ENCODE data around the gene TSSC4.

TSSC4 gene

GRCh38 chr11:2427721-2428321 is 27.3 kb downstream of the TSSC4 start:
- POLR2A ChIA-PET (ENCODE audit: low non-redundant PET): no interaction called here
- H3K27ac ChIP-seq: no peak overlapping the region
- CTCF ChIA-PET: interaction anchor here (0.7 to 4.0 kb wide), 6 partner anchors 14 to 460 kb away, joined by 3 to 41 read pairs (median 4); no protein-coding TSS in a partner anchor
- TF ChIP-seq, protein P1, sequence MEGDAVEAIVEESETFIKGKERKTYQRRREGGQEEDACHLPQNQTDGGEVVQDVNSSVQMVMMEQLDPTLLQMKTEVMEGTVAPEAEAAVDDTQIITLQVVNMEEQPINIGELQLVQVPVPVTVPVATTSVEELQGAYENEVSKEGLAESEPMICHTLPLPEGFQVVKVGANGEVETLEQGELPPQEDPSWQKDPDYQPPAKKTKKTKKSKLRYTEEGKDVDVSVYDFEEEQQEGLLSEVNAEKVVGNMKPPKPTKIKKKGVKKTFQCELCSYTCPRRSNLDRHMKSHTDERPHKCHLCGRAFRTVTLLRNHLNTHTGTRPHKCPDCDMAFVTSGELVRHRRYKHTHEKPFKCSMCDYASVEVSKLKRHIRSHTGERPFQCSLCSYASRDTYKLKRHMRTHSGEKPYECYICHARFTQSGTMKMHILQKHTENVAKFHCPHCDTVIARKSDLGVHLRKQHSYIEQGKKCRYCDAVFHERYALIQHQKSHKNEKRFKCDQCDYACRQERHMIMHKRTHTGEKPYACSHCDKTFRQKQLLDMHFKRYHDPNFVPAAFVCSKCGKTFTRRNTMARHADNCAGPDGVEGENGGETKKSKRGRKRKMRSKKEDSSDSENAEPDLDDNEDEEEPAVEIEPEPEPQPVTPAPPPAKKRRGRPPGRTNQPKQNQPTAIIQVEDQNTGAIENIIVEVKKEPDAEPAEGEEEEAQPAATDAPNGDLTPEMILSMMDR (conservative IDR thresholded peaks at IDR 0.05; ENCODE audit: low read depth): no peak
- no peak for DNase-seq (ENCODE audit: low spot score)

DNA sequence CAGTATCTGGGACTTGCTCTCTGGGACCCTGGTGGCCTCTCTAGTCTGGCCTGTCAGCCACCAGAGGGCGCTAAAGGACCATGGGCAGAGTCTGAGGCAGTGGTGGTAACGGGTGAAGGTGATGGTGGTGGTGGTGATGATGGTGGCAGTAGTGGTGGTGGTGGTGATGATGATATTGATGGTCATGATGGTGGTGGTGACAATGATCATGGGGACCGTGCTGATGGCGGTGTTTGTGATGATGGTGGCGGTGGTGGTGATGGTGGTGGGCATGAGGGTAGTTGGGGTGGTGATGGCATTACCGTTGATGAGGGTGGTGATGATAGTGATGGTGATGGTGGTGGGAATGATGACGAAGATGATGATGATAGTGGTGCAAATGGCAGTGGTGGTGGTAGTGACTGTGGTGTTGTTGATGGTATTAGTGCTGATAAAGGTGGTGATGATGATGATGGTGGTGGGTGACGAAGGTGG is 27.8 kb downstream of the TSSC4 start:
- POLR2A ChIA-PET (ENCODE audit: low non-redundant PET): no interaction called here
- TF ChIP-seq, protein P1 (conservative IDR thresholded peaks at IDR 0.05; ENCODE audit: low read depth): peak; percentile 54
- CTCF ChIA-PET: interaction anchor here (4.0 kb wide), 1 partner anchor 104 kb away, joined by 41 read pairs; no protein-coding TSS in a partner anchor
- H3K27ac ChIP-seq: no peak overlapping the region
- peak; percentile 30 for DNase-seq (ENCODE audit: low spot score)

- CTCF ChIA-PET: interaction anchor here (0.9 kb wide), 1 partner anchor 102 kb away, joined by 3 read pairs; no protein-coding TSS in a partner anchor
- no peak overlapping the region for H3K27ac ChIP-seq
- TF ChIP-seq, protein P1 (conservative IDR thresholded peaks at IDR 0.05; ENCODE audit: low read depth): no peak
- DNase-seq (ENCODE audit: low spot score): no peak
- POLR2A ChIA-PET (ENCODE audit: low non-redundant PET): no interaction called here
Observed at GRCh38 chr11:2431395-2431794, 30.8 kb downstream of the TSSC4 start.

DNA sequence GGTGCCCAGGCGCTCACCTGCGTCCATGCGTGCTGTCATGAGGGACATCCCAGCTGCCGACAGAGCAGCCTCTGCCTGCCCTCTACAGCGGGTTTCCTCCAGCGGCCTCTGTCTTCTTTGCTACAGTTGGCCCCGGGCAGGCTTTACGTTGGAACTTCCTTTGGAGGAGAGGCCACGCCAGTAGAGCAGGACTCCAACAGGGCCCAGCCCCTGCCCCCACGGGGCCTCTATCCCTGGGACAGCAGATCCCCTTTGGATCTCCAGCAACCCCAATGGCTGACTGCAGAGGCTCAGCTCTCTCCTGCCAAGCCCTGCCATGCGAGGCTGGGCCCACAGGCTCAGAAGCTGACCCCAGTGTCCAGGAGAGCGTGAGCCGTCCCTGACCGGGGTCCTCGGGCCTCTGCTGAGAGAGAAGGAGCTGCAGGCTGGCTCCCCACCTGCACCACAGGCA is 31.6 kb downstream of the TSSC4 start:
- TF ChIP-seq, protein P1 (conservative IDR thresholded peaks at IDR 0.05; ENCODE audit: low read depth): no peak
- DNase-seq (ENCODE audit: low spot score): no peak
- H3K27ac ChIP-seq: no peak overlapping the region
- ChIA-PET POLR2A (ENCODE audit: low non-redundant PET) (no interaction called here), CTCF (no interaction called here)

GRCh38 chr11:2432628-2433071 is 32.1 kb downstream of the TSSC4 start:
- ChIA-PET POLR2A (ENCODE audit: low non-redundant PET) (no interaction called here), CTCF (no interaction called here)
- no peak for DNase-seq (ENCODE audit: low spot score)
- TF ChIP-seq, protein P1 (conservative IDR thresholded peaks at IDR 0.05; ENCODE audit: low read depth): no peak
- H3K27ac ChIP-seq: no peak overlapping the region

DNA sequence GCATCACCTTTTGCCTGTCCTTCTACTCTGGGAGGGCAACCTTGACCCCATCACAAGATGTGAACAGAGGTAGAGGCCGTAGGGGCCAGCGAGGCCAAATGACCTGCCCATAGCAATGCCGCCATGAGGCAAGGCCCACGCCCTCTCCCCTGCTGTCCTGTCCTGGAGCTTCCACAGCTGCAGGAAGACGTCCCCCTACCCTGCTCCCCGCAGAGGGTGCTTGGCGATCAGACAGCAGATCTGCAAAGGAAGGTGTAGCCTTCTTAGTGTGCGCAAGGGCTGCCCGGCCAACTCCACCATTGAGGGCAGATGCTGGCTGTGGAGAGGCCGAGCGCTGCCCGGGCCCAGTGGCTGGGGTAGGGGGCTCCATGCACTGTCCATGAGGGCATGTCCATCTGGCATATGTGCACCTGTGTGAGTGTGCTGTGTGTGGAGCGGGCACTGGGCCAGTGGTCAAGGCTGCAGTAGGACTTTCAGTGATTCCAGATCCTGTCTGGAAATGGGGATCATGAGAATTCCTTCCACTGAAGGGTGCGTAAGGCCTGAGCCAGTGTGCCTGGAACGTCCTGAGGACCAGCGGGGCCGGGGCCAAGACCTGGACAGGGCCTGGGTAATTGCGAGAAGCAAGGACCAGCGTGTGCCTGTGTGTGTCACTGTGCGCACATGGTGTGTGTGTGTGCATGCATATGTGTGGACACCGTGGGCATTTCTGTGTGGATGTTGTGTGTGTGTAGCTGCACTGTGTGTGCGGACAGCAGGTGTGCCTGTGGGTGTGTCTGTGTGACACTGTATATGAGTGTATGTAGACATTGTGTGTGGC is 32.8 kb downstream of the TSSC4 start:
- POLR2A ChIA-PET (ENCODE audit: low non-redundant PET): no interaction called here
- DNase-seq (ENCODE audit: low spot score): no peak
- no peak overlapping the region for H3K27ac ChIP-seq
- CTCF ChIA-PET: no interaction called here
- TF ChIP-seq, protein P1 (conservative IDR thresholded peaks at IDR 0.05; ENCODE audit: low read depth): no peak

All from RWPE1 (cell line).